AG09319 (cell line): ENCODE measurements around the gene CFAP298.

Source experiments
- DNase-seq: peaks from one replicate; pipeline ENCODE4 v3.0.0-alpha.2; 2010; ENCODE audit warnings: low read depth; ENCODE audit errors: extremely low read depth
- CTCF ChIP-seq: IDR thresholded peaks from 2 replicates; pipeline ENCODE4 v1.5.1; 2011; ENCODE audit warnings: low read depth, mild to moderate bottlenecking, inconsistent platforms, low read length, moderate library complexity

CFAP298 gene

DNA sequence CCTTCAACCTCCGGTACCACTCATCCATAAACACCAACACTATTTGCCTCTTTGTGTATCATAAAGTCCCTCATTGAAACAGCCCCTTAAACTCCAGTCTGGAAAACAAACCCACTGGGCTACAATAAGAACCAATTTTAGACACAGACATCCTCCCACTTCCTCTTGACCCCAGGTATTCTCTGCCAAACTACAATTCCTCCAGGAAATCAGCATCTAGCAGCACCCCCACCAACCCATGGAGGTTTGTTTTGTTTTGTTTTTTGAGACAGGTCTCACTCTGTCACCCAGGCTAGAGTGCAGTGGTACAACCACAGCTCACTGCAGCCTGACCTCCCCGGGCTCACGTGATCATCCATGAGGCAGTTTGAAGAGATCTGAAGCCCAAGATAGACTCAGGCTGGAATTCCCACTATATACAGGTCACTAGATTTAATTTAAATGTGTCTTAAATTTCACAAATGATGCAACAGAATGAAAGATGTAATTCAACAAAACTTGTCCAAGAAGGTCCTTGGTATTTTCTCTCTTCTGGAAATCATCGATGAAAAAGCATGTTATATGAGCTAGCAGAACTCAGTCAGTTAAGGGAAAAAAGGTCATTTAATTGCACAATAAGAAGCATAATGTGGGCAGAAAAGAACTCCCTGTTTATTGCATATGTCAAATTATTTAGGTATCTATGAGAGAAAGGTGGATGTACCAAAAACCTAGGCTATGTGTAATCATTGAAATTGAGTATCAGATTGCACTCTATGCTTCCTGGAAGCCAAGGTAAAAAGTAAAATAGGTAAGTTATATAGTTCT lies 57.1 kb downstream of the CFAP298 start:
- DNase-seq: peak; percentile 48
- TF ChIP-seq CTCF: no peak

- no peak for TF ChIP-seq CTCF
- DNase-seq: no peak
Observed at GRCh38 chr21:32549886-32550285, 62.3 kb downstream of the CFAP298 start.

DNA sequence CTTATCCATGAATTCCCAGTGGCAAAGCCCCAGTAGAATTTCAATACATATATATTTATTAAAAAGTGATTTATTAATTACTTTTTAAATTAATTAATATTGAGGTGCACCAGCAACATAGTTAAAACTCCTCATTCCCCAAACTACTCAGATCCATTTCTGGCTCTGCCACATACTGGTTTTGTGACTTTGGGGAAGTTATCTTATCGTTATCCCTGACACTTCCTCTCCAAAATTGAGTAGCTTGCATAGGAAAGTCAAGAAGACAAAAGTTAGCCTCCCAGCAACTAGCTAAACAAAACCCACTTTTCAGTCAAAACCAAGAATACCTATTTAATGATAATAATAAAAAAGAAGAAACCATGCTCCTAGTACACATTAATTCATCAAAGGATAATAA lies 62.7 kb downstream of the CFAP298 start:
- DNase-seq: no peak
- no peak for TF ChIP-seq CTCF
